Nephron progenitor cell (in vitro differentiated cells): Measurements from ENCODE around the gene DYNC2I2.
A peak's percentile ranks its signal among the peaks of the same experiment; 100 is the strongest.
"Not testable (repeated sequence)": the region's sequence is repeated elsewhere in the genome, so short reads cannot be mapped to it uniquely, and the experiment has no call there.

Source experiments
- DNase-seq: peaks from one replicate; pipeline ENCODE4 v3.0.0; 2021
- H3K27ac Mint-ChIP-seq: 2 replicates; pipeline ENCODE4 v1.8.0; 2021; ENCODE audit warnings: mild to moderate bottlenecking, moderate library complexity, mixed read lengths
- H3K27me3 Mint-ChIP-seq: 2 replicates; pipeline ENCODE4 v1.8.0; 2021; ENCODE audit warnings: mild to moderate bottlenecking, low read depth, mixed read lengths; ENCODE audit not compliant: poor library complexity
- H3K36me3 Mint-ChIP-seq: 2 replicates; pipeline ENCODE4 v1.8.0; 2021; ENCODE audit warnings: low read depth, mixed read lengths
- H3K4me1 Mint-ChIP-seq: 2 replicates; pipeline ENCODE4 v1.8.0; 2021; ENCODE audit warnings: mixed read lengths
- H3K4me3 Mint-ChIP-seq: 2 replicates; pipeline ENCODE4 v1.8.0; 2021; ENCODE audit warnings: mild to moderate bottlenecking, moderate library complexity, mixed read lengths
- H3K9me3 Mint-ChIP-seq: 2 replicates; pipeline ENCODE4 v1.8.0; 2021; ENCODE audit warnings: mild to moderate bottlenecking, moderate library complexity, mixed read lengths
- CTCF ChIP-seq: fragments of 200-600 bp; sonication (generic); IDR thresholded peaks from 2 replicates; pipeline ENCODE4 v1.5.0; 2021; ENCODE audit warnings: antibody characterized with exemption

The DYNC2I2 gene

DNA sequence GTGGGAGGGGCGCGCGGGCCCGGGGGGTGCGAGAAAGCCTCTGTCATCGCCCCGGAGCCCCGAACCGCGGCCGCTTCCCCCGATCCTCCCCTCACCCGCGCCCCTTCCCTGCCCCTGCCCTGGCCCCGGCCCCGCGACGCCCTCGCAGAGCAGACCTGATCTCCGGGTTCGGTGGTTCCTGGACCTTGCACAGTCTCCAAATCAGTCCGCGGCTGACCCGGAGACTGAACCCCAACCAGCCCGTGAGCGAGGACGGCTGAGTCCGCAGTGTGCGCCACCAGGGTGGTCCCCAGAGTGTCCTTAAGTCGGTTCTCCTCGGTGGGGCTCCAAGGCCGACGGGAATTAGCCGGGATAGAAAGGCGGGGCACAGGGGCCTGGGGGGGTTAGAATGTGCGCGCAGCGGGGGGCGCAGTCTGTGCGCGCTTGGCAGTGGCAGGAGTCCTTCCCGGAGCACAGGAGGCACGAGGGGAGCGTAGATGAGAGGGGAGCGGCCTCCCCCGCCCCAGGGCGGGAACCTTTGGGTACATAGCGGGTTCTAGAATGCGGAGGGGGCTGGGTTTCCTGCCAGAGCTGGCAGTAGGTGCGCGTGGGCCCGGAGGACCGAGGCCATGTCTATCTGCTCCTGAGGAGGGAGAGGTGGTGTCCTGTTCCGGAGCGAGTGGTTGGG lies 46.4 kb upstream of the DYNC2I2 start:
- peak; percentile 59 for DNase-seq
- TF ChIP-seq CTCF = no peak
- Mint-ChIP-seq H3K27ac (peak overlapping the region; percentile 48), H3K36me3 (no peaks in the 10 kb centered on the region), H3K4me3 (peak overlapping the region; percentile 87), H3K27me3 (peaks cover 3% of the 10 kb centered on the region), H3K9me3 (no peaks in the 10 kb centered on the region), H3K4me1 (peaks cover 12% of the 10 kb centered on the region)

DNA sequence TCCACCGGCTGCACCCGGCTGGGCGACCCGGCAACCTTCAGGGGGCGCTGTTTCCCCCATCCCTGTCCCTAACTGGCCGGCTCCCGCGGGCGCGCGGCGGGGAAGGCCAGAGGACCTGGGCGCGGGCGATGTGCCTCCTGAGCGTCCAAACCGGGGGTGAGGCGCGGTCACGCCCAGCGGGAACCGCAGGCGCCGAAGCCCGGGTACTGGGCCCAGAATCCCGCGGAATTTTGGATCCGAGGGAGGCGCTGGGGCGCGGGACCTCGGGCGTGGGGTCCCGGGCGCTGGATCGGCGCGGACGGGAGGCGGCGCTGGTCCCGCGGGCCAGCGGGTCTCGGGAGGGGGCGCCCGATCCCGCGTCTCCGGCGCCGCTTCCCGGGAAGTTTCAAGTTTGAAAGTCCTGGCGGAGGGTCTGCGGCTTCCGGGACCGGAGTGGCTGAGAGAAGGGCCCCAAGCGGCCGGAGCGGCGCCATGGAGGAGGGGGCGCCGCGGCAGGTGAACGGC lies 45.9 kb upstream of the DYNC2I2 start, which contains the start of gene PKN3:
TSS of gene PKN3 (plus strand) at position 59 of the 504 bp plus-strand sequence. CDS start at position 472, 413 bp downstream.
- Mint-ChIP-seq H3K4me3 (peak within 1 kb of the TSS; percentile 87), H3K9me3 (no peaks in the 10 kb centered on the region), H3K27ac (peak within 1 kb of the TSS; percentile 48), H3K27me3 (peaks cover 3% of the 10 kb centered on the region), H3K4me1 (peaks cover 12% of the 10 kb centered on the region), H3K36me3 (peaks cover 3% of the 10 kb centered on the region)
- DNase-seq = peak; percentile 98
- peak; percentile 91 for TF ChIP-seq CTCF

DNA sequence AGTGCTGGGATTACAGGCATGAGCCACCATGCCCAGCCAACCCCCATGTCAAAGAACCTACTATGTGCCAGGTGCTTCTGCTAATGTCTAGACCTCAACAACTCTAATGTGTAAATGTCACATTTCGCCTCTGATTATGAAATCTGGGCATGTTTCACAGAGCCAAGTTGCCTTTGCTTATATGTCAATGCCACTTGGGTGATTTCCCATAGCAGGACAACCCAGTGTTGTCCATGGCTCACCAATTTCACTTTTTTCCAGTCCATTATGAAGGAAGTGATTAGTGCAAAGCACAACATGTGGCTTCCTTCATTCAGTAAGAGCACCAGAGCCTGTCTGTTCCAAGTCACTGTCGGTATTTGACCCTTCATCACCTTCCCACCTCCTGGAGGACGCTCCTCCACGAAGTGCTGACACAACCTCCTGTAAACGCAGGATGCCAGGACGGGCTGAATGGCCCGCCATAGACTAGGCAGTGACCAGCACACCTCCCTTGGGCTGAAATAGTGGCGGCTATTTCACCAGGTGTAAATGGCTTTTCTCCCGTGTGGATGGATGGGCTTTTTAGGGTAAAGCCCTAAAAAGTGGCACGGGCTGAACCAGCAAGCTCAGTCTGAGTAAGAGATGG lies 44.7 kb upstream of the DYNC2I2 start:
- no peak for DNase-seq
- peaks cover 14% of the 10 kb centered on the region for H3K36me3 Mint-ChIP-seq
- no peaks in the 10 kb centered on the region for H3K9me3 Mint-ChIP-seq
- H3K27ac Mint-ChIP-seq = peak overlapping the region; percentile 43
- peaks cover 3% of the 10 kb centered on the region for H3K27me3 Mint-ChIP-seq
- H3K4me3 Mint-ChIP-seq = peak overlapping the region; percentile 87
- peaks cover 12% of the 10 kb centered on the region for H3K4me1 Mint-ChIP-seq
- TF ChIP-seq CTCF = no peak

GRCh38 chr9:128699096-128699795 lies 42.6 kb upstream of the DYNC2I2 start:
- not testable (repeated sequence) for H3K27ac Mint-ChIP-seq, DNase-seq, H3K9me3 Mint-ChIP-seq, H3K27me3 Mint-ChIP-seq, H3K4me3 Mint-ChIP-seq
- Mint-ChIP-seq H3K36me3 (peaks cover 29% of the 10 kb centered on the region), H3K4me1 (peaks cover 12% of the 10 kb centered on the region)

- Mint-ChIP-seq H3K4me1 (peaks cover 10% of the 10 kb centered on the region), H3K9me3 (no peaks in the 10 kb centered on the region), H3K36me3 (peaks cover 44% of the 10 kb centered on the region), H3K27ac (peak overlapping the region; percentile 85), H3K27me3 (peaks cover 3% of the 10 kb centered on the region), H3K4me3 (no peak overlapping the region)
- no peak for DNase-seq
- no peak for TF ChIP-seq CTCF
These were observed 40.5 kb upstream of the DYNC2I2 start for GRCh38 chr9:128696923-128697707.
